Stimulated activated CD4-positive, alpha-beta T cell treated with anti-CD3 and anti-CD28 coated beads, Interleukin-15, amount 100 ng/mL, for 48 hours (primary cell): ENCODE results near the gene AGAP3.

Source experiments
- DNase-seq, 2 donors: peaks; one replicate each; pipeline ENCODE4 v3.0.0-alpha.2; 2020; ENCODE audit warnings: low read depth in 2 of 2

AGAP3 gene

DNA sequence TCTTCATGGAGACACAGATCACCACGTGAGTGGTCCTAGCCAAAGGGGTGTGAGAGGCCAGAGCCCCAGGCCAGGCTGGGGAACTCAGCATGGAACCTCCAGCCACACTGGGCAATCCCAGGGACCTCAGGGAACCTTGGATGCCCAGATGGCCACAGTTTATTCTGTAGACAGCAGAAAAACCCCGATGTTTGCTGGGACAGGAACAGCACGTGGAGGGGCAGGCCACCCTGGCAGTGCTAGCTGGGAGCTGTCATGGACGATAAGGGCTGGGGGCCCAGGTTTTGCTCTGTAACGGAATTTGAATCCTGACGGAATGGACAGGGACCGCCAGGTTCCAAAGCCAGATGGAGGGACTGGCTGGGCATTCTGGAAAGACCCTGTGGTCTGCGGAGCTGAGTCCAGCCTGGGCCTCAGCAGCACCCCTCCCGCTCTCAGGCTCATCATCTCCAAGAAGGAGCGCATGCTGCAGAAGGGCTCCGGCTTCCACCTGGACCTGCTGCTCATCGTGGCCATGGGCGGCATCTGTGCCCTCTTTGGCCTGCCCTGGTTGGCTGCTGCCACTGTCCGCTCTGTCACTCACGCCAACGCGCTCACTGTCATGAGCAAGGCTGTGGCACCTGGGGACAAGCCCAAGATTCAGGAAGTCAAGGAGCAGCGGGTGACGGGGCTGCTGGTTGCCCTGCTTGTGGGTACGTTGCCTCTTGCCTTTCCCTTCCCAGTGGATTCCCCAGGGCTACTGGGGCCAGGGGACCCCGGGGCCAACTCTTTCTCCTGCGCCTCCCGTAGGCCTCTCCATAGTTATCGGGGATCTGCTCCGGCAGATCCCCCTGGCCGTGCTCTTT, 11.2 kb upstream of the AGAP3 start:
- DNase-seq = no peak

DNA sequence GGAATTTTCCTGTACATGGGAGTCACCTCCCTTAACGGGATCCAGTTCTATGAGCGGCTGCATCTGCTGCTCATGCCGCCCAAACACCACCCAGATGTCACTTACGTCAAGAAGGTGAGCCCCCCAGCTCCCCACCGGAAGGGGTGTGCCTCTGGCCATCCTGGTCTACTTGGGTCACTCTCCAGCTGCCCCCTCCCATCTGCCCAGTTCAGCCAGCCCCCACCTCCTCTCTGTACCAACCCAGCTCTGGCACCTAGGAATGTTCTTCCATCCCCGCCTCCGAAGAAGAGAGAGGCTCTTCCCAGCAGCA, 10.7 kb upstream of the AGAP3 start:
- DNase-seq = no peak

DNA sequence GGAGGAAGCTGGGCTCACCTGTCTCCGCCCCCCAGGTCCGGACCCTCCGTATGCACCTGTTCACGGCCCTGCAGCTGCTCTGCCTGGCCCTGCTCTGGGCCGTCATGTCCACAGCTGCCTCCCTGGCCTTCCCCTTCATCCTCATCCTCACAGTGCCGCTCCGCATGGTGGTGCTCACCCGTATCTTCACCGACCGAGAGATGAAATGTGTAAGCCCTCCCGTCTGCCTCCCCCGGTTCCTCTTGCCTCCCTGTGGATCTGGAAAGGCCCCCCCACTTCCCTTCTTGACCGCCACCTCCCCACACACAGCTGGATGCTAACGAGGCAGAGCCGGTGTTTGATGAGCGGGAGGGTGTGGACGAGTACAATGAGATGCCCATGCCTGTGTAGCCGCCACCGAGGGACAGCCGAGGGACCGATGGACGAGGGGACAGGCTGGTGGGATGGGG, 10.3 kb upstream of the AGAP3 start:
- no peak for DNase-seq

DNA sequence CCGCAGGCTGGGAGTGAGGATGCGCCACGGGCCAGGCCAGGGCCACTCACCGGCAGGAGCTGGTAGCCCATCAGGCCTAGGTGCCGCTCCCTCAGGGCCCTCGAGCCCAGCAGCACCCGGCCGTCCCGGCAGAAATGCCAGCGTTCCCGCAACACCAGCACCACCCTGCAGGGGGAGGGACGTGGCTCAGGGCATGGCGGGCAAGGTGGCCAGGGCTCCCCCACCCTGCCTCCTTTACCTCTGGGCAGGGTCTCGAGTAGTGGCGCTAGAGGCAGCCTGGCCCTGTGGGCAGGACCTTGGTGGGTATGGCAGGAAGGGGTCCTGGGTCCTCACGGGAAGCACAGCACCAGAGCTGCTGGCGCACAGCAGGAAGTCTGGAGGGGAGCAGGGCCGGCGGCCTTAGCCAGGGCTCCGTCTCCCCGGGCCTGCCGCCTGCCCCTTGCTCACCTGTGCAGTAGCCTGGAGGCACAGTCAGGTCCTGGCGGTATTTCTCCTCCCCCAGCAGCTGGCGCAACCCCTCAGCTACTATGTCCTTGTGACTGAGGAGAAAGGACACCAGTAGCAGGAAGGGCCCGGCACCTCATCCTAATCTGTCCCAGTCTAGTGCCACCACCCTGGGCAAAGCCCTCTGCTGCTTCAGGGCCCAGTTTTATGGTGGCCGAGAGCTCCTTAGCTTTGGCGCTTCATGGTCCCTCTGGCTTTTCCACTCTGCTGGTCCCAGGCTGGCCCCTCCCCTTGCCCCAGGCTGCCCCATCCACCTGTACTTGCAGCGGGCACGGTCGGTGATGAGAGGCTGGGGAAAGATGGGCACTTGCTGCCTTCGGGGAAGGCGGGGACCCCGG, 9.2 kb upstream of the AGAP3 start:
- DNase-seq = no peak

DNA sequence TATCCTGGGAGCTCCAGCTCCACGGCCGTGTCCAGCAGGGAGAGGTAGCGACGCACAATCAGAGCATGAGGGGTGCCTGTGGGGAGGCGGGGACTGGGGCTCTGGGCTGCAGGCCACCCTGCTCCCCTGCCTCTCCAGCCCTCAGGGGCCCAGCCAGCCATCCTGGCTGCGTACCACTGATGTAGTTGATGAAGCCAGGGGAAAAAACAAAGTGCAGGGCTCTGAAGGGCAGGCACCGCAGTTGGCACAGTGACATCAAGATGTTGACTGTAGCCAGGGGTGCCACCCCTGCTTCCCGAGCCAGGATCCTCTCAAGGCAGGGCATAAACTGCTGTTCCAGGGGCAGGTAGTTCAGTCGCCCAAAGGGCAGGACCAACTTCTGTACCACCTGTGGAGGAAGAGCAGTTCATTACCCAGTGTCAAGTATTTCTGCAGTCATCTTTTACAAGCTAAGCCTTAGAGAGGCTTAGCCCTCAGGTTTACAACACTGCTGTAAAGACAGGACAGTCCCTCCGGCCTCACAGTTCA, 8.5 kb upstream of the AGAP3 start:
- no peak for DNase-seq

DNA sequence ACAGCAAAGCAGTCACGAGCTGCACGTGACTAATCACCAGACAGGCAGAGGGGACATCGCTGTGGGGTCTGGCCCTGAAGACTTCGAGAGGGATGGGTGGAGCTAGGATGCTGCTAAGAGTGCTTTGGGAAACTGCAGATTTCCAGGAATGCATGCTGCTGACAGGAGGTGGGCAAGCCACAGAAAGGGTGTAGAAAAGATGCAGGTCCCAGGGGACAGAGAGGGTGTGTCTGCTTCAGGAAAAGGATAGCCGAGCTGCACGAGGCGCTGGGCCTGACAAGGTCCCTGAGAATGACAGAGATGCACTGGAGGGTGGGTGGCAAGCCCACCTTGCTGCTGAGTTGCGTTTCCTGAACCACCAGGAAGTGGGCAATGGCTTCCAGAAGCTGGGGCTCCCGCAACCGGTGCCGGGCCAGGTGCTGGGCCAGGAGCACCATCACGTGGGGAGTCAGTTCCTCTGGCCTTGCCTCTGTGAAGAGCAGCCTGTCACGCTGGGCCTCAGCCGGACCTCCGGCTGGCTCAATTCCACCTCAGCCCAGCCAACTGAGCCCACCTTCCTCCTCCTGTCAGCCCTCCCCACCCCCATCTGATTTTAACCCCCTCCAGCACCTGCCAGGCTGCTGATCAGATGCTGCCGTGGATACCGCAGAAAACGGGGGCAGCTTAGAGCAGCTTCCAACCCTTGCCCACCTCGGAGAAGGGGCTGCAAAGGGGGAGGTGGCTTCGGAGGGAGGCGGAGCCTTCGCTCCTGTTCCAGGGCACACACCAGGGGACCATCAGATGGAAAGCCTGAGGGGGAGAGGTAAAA, 7.8 kb upstream of the AGAP3 start:
- no peak for DNase-seq

DNA sequence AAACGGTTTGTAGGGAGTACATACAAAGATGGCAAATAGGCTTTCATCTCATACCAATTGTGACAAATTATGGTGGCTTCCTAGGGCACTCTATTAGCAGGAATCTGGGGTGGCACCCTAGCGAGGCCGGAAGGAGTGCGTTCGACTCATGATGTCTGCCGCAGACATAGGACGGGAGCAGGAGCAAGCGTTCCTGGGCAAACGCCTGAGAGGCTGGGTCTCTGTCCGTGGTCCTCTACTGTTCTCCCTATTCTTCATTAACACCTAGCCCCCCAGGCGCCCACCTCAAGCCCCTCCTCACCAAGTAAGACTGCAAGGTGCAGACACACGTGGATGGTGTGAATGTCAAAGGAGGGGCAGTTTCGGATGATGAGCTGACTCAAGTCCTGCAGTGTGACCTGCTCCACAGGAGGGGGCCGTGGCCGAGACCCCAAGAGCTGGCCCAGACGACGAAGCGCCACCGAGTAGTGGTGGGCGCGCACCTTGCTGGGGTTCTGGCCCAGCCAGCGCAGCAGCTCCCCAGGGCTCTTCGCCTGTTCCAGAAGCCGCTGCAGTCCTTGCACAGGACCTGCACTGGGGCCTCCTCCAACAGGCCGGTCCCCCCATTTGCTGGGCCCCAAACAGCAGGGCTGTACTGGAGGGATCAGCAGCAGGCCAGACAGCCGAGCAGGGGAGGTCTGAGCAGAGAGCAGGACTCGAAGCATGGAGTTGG, 6.9 kb upstream of the AGAP3 start:
- no peak for DNase-seq

DNA sequence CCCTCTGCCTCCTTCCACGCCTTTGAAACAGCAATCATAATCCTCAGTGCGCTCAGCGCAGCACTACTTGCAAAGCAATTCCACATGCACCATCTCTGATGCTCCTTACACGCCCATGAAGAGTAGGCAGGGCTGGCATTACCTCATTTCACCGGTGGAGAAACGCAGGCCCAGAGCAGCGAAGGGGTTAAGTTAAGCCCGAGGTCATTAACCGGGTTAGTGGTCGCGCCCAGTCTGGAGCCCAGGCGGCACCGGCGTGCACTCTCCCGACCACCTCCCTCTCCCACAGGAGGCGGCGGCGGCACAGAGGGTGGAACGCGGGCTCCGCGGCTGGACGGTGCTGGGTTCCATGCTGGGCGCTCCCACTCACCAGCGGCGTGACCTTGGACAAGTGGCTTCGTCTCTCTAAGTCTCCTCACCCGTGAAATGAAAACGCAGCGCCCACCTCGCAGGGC, 6.2 kb upstream of the AGAP3 start:
- DNase-seq = no peak

DNA sequence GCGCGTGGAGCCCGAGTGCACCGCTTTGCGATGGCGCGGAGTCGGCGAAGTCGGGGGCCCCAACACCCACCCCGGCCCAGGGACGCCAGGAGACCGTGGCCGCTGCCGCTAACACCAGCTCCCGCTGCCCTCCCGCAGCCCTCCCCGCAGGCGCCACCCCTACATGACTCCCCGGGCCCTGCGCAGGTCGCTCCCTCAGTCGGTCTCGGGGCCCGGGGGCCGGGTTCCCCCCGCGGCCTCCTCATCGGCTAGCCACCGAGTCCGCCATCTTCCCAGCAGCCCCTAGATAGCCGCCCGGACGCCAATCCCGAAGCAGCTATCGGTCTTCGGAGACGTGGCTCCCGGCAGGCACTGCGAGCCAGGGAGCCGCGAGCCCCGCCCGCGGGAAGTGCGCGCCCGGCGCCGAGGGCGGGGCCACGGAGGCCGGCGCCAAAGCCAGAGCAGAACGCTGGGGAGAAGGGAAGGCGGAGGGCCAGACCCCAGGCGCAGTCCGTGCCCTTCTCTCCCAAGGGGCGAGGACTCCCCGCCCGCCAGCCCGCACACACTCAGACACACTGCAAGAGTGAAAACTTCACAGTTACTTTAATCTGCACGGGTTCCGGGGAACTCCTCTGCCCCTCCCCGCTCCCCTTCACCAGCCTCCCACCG, 5.6 kb upstream of the AGAP3 start, which contains the start of gene FASTK:
Gene FASTK, minus strand, starts transcription at position 288 of the 648 bp plus-strand sequence. Its CDS starts 43 bp downstream, at position 245.
- DNase-seq = peak; percentile 79 to 81

DNA sequence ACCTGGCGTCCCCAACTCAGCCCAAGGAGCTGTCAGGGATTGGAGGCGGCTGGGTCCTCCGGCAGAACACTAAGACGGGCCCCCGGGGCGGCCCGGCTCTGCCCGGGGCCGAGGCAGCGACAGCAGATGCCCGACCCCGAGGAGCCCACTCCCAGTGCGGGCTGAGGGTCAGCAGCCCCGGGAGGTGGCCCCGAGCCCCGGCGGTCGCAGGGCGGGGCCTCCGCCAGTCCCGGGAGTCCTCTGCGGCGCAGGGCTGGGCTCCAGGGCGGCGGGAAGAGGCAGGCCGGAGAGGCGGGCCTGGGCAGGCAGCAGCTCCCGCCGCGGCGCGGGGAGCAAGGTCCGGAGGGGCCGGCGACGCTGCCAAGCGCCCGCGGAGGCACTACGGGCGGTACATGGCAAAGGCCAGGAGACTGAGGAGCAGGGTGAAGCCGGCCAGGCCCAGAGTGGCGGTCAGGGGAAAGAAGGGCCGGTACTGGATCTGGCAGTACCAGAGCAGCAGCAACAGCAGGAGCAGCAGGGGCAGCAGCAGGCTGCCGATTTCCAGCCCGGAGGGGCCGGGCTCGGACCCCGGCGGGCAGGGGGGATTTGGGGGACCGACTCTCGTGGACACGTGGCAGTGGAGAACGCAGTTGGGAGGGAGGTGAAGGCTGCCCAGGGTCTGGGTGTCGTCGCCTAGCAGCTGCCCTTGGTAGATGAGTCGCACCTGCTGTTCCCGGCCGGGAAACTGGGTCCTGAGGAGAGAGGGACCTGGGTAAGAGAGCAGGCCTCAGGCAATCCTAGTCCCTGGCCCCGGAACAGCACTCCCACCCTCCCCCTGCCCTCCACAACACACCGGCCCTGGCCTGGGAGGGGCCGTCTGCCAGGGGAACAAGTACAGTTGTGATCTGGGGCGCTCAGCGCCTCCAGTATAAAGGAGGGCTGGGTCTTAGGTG, 4.8 kb upstream of the AGAP3 start:
- no peak for DNase-seq

DNA sequence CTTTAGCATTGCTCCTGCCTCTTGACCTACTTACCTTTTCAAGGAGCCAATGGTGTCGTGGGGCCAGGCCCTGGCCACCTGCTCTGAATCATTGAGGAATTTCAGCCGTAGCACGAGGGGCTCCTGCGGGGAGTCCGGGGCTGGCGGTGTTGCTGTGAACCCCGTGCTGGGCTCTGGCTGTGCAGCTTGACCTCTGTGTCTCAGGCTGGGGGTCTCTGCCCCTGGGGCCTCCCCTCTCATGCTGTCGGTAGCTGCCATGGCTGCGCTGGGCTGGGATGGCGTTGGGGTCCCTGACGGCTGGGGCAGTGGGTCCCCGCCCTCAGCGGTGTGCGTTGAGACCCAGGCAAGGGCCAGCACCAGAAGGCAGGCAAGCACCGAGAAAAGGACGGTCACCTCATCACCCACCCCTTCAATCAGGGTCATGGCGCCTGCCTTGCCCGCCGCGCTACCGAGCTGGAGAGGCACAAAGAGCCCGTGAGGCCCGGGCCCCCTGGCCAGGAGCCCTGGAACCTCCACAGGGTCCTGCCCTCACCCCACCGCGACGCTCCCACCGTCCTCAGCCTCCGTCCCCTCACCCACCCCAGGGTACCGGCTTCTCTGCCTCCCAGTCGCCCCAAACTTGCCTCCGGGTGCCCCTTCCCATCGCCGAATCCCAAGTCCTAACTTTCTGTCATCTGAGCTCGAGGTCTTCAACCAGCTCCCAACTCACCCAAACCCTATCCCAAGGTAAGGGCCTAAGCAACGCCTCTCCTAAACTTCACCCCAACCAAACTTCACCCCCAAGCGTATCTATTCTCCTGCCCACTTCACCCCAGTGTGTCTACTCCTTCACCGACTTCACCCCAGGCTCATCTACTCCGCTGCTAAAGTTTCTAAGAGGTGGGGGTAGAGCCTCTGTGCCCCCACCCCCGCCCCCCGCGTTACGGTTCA, 3.9 kb upstream of the AGAP3 start:
- DNase-seq = no peak

DNA sequence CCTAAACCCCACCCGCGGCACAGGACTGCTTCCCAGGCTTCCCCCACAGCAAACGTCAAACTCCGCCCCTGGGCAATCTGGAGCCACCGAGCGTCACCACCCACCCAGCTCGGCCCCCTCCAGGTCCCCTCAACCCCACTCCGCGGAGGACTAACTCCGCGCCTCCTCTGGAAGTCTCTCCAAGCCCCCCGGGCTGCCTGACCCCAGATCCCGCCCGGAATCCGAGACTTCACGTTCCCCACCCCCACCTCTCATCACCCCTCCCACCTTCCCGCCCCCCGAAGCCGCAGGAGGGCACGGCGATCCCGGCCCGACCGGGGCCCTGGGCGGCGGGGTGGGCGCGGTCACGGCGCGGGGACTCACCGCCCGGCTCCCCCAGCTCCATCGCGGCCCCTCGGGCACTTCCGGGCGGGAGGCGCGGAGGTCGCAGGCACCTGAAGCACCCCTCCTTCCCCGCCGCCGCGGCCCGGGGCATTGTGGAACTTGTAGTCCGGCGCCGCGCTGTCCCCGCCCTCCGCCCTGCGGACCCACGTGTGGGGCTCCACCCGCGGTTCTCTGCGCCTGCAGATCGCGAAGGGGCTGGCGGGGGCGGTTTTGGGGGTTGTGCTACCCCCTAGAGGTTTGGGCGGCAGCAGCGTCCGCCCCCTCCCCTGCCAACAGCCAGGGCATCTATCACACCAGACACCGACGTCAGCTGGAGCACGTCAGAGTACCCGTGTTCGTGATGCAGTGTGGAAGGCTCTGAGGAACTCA, 3.0 kb upstream of the AGAP3 start, which contains the start of gene TMUB1:
Gene TMUB1, minus strand, starts transcription at position 423 of the 753 bp plus-strand sequence. CDS start 930 bp downstream, outside the sequence.
- DNase-seq = peak; percentile 72 to 76

DNA sequence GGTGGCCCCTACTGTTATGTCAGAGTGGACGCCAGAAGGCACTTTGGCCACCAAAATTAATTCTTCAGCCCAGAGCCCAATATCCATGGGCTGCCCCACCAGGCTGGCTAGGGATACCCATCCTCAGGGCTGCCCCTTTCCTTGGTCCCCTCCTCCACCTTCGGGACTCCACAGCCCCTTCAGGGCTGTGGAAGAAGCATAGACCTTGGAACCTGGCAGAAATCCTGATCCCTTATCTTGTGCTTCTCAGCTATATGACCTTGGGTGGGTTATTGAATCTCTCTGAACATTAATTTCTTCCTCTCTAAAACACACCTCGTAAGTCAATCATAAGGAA, 2.5 kb upstream of the AGAP3 start:
- no peak for DNase-seq

DNA sequence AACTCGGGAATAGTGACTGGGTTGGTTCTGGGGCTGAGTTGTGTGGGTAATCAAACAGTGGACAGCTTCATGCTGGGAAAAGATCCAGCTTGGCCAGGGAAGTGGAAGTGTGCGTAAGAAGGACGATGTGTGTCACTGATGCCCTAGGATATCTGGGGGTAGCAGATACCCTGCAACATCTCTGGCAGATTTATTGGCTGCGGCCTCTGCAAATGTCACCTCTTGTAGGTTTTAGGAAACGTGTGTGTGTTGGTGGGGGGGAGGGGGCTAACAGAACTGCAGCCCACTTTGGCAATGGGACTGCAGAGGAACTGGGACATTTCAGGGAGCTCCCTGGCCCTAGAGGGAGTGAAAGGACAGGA, 965 bp upstream of the AGAP3 start:
- no peak for DNase-seq

DNA sequence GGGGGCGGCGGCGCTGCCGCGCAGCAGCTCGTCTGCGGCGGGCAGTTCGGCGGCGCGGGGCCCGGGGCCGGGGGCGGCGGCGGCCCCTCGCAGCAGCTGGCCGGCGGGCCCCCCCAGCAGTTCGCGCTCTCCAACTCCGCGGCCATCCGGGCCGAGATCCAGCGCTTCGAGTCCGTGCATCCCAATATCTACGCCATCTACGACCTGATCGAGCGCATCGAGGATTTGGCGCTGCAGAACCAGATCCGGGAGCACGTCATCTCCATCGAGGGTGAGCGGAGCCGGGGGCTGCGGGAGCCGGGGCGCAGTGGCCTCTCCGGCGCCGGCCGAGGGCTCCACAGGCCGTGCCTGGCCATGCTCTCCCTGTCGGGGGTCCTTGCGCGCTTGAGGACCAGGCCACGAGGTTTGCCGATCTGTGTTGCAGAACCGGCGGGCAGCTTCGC, 548 bp downstream of the AGAP3 start:
- no peak for DNase-seq

DNA sequence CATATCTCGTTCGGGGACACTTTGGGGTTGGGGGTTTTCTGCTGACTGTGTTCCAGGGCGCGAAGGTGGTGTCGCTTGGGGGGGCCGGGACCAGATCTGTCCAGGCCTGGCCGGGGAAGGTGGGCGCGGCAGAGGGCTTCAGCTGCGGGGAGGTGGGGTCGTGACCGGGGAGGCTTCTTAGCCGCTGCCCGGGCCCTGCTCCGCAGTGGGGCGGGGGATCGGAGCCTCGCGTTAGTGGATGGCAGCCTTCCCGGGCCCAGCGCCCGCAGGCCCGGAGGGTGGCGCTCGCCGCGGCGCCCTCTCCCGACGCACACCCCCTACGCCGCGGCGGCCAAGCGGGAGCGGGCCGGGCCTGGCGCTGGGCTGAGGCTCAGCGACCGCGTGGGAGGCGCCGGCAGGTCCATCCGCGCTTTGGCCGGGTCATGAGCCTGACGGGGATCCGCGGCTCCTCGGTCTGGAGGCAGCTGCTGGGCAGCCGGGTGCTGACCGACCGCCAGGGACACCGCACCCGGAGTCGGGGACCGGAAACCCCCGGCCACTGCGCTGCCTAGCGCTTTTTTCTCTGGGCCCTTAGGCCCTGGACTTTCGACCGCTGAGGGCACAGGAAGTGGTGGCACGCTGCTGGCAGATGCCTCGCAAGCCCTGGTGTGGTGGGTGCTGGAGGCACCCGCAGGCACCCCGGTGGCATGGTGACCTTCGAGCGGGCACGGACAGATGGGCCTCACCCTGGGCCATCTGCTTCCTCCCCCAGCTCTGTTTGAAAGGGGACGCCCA, 1.2 kb downstream of the AGAP3 start:
- DNase-seq = no peak
